K562 (cell line): ENCODE data around the gene KCNB1. TPM values are rescaled to one million over a fixed set of nuclear protein-coding genes. Genes with fewer than 3 reads are reported as not detected.

Experiments used
- BCL6 ChIP-seq: fragments of 250-450 bp; sonication (Bioruptor Pico); IDR thresholded peaks from 2 replicates; pipeline ENCODE4 v1.4.0; 2020
- C11orf30 ChIP-seq: fragments of 450-650 bp; IDR thresholded peaks from 2 replicates; pipeline ENCODE4 v1.6.1; 2016; ENCODE audit warnings: low read depth, mild to moderate bottlenecking
- ESRRB ChIP-seq: fragments of 250-450 bp; sonication (Bioruptor Pico); IDR thresholded peaks from 2 replicates; pipeline ENCODE4 v1.5.0; 2020; ENCODE audit warnings: mild to moderate bottlenecking, moderate library complexity, borderline replicate concordance
- FOXJ2 ChIP-seq: fragments of 200-800 bp; sonication (Bioruptor generic); IDR thresholded peaks from 2 replicates; pipeline ENCODE4 v1.6.1; 2016; ENCODE audit warnings: missing genetic modification characterization, missing compliant biosample characterization
- KAT7 ChIP-seq: sonication (generic); formaldehyde crosslinking; IDR thresholded peaks from 2 replicates; pipeline ENCODE4 v1.8.0; 2022; ENCODE audit warnings: missing genetic modification reagents, mild to moderate bottlenecking, borderline replicate concordance
- MAFF ChIP-seq: IDR thresholded peaks from 2 replicates; pipeline ENCODE4 v1.6.1; 2012; ENCODE audit warnings: low read length, improper control_type of control experiment
- NCOA1 ChIP-seq: fragments of 450-650 bp; IDR thresholded peaks from 2 replicates; pipeline ENCODE4 v1.6.1; 2016; ENCODE audit warnings: low read depth
- NR1H2 ChIP-seq: sonication (generic); formaldehyde crosslinking; IDR thresholded peaks from 2 replicates; pipeline ENCODE4 v1.4.0; 2020; ENCODE audit warnings: mild to moderate bottlenecking, missing genetic modification reagents
- RAD51 ChIP-seq: fragments of 450-650 bp; IDR thresholded peaks from 2 replicates; pipeline ENCODE4 v1.7.1; 2016; ENCODE audit warnings: low read depth, mild to moderate bottlenecking, borderline replicate concordance
- TGIF2 ChIP-seq: sonication (generic); formaldehyde crosslinking; IDR thresholded peaks from 2 replicates; pipeline ENCODE4 v1.8.1; 2022; ENCODE audit warnings: mild to moderate bottlenecking, missing genetic modification reagents, moderate library complexity
- TRIM28 ChIP-seq: fragments of 450-650 bp; IDR thresholded peaks from 2 replicates; pipeline ENCODE4 v1.6.1; 2017
- TSC22D4 ChIP-seq: fragments of 450-650 bp; IDR thresholded peaks from 2 replicates; pipeline ENCODE4 v1.6.1; 2016; ENCODE audit warnings: missing genetic modification characterization, missing biosample characterization, control low read depth
- ZBTB40 ChIP-seq, 2 experiments: fragments of 450-650 bp in 1 of 2; sonication (generic) in 1 of 2; formaldehyde crosslinking in 1 of 2; IDR thresholded peaks; 2 replicates each; pipeline versions ENCODE4 v1.7.1 to v1.9.0; 2016 to 2022; ENCODE audit warnings: inconsistent platforms in 1 of 2, mild to moderate bottlenecking in 1 of 2, missing genetic modification reagents in 1 of 2
- ZNF165 ChIP-seq: fragments of 250-450 bp; sonication (Bioruptor Pico); IDR thresholded peaks from 2 replicates; pipeline ENCODE4 v1.4.0; 2020; ENCODE audit warnings: borderline replicate concordance
- ZNF217 ChIP-seq: sonication (generic); formaldehyde crosslinking; IDR thresholded peaks from 2 replicates; pipeline ENCODE4 v1.8.0; 2022; ENCODE audit warnings: mild to moderate bottlenecking, missing genetic modification reagents
- ZNF589 ChIP-seq: fragments of 200-800 bp; sonication (Bioruptor generic); IDR thresholded peaks from 2 replicates; pipeline ENCODE4 v1.6.1; 2016; ENCODE audit warnings: low read depth, missing genetic modification characterization, missing compliant biosample characterization
- ZNF695 ChIP-seq: fragments of 450-650 bp; formaldehyde crosslinking; IDR thresholded peaks from 2 replicates; pipeline ENCODE4 v1.4.0; 2020; ENCODE audit warnings: mild to moderate bottlenecking, moderate library complexity
- polyA plus RNA-seq, 8 experiments: library from polyadenylated mRNA; depleted of rRNA in 4 of 8; stranded (reverse) in 5 of 8; unstranded in 3 of 8; fragments of >200 nt; fragmentation: Nextera tagmentation in 2 of 8; fragmentation: Illumina TruSeq in 1 of 8; extraction: Ambion mirVana in 2 of 8; extraction: Trizol in 1 of 8; gene quantifications; 2 replicates each; pipeline versions ENCODE4 v1.2.1 to v1.2.3, GENCODE V29; 2011 to 2014; ENCODE audit warnings: inconsistent platforms in 1 of 8, missing spikeins in 1 of 8
- total RNA-seq, 7 experiments: library from RNA; depleted of rRNA in 6 of 7; stranded (reverse); fragments of >200 nt in 6 of 7; fragmentation: Illumina TruSeq in 2 of 7; extraction: Trizol in 2 of 7; gene quantifications; 2 replicates each; pipeline versions ENCODE4 v1.2.1 to v1.2.3, GENCODE V29; 2011 to 2021; ENCODE audit warnings: low replicate concordance in 1 of 7
- TF ChIP-seq, protein P1 (sequence below): sonication (generic); formaldehyde crosslinking; IDR thresholded peaks from 2 replicates; pipeline ENCODE4 v1.8.0; 2022; ENCODE audit warnings: mild to moderate bottlenecking, missing genetic modification reagents
- TF ChIP-seq, protein P2 (sequence below): fragments of 450-650 bp; IDR thresholded peaks from 2 replicates; pipeline ENCODE4 v1.6.1; 2016

Gene KCNB1
- total and polyA plus RNA-seq, 9 of the 15 experiments (the other 6 are each of a cell fraction or from before 2014, with no cell fraction given): 0.01 to 0.06 TPM; not detected in 7

GRCh38 chr20:49398401-49399144 lies 83.9 kb downstream of the KCNB1 start (continued):
- TF ChIP-seq RAD51 (peak; percentile 88), ZNF695 (CRISPR knock-in tag) (no peak), ZBTB40 (IDR thresholded peaks at IDR 0.05) (no peak), ZBTB40 (CRISPR knock-in tag; IDR thresholded peaks at IDR 0.05) (no peak), TGIF2 (CRISPR knock-in tag) (no peak), FOXJ2 (tag) (no peak), KAT7 (no peak), ZNF589 (CRISPR knock-in tag) (no peak), NR1H2 (CRISPR knock-in tag) (no peak), C11orf30 (no peak), MAFF (no peak), ZNF217 (CRISPR knock-in tag) (no peak), NCOA1 (no peak), TRIM28 (no peak), ZNF165 (CRISPR knock-in tag) (no peak), TSC22D4 (tag) (no peak), BCL6 (CRISPR knock-in tag) (no peak), ESRRB (CRISPR knock-in tag) (no peak)
- TF ChIP-seq, protein P1, sequence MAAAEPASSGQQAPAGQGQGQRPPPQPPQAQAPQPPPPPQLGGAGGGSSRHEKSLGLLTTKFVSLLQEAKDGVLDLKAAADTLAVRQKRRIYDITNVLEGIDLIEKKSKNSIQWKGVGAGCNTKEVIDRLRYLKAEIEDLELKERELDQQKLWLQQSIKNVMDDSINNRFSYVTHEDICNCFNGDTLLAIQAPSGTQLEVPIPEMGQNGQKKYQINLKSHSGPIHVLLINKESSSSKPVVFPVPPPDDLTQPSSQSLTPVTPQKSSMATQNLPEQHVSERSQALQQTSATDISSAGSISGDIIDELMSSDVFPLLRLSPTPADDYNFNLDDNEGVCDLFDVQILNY: no peak
- TF ChIP-seq, protein P2, sequence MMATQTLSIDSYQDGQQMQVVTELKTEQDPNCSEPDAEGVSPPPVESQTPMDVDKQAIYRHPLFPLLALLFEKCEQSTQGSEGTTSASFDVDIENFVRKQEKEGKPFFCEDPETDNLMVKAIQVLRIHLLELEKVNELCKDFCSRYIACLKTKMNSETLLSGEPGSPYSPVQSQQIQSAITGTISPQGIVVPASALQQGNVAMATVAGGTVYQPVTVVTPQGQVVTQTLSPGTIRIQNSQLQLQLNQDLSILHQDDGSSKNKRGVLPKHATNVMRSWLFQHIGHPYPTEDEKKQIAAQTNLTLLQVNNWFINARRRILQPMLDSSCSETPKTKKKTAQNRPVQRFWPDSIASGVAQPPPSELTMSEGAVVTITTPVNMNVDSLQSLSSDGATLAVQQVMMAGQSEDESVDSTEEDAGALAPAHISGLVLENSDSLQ: peak; percentile 92
